HG02763 (cell line): ENCODE measurements around the gene CTU2.

ENCODE experiments used
- ATAC-seq: cut with Tn5 transposase; IDR thresholded peaks from one replicate; pipeline ENCODE4 v1.9.1; 2021; ENCODE audit warnings: mild to moderate bottlenecking, moderate library complexity; ENCODE audit not compliant: unreplicated experiment

Gene CTU2

GRCh38 chr16:88726981-88727380, 20.7 kb downstream of the CTU2 start:
- ATAC-seq, result no peak

GRCh38 chr16:88727871-88728270, 21.6 kb downstream of the CTU2 start:
- ATAC-seq, result no peak

- no peak for ATAC-seq
These were observed 24.6 kb downstream of the CTU2 start for GRCh38 chr16:88730632-88731607.

- ATAC-seq, result no peak
These were observed 25.4 kb downstream of the CTU2 start for GRCh38 chr16:88731699-88732098.

GRCh38 chr16:88732172-88732960, 26.1 kb downstream of the CTU2 start:
- ATAC-seq, result no peak

GRCh38 chr16:88732961-88733294, 26.6 kb downstream of the CTU2 start:
- ATAC-seq, result no peak

- no peak for ATAC-seq
These were observed 27.5 kb downstream of the CTU2 start for GRCh38 chr16:88733630-88734360.

GRCh38 chr16:88734361-88734728, 28.0 kb downstream of the CTU2 start:
- ATAC-seq, result no peak

GRCh38 chr16:88735121-88735520, 28.8 kb downstream of the CTU2 start:
- no peak for ATAC-seq

GRCh38 chr16:88735616-88736015, 29.3 kb downstream of the CTU2 start:
- no peak for ATAC-seq

- no peak for ATAC-seq
These were observed 29.8 kb downstream of the CTU2 start for GRCh38 chr16:88736088-88736487.

- no peak for ATAC-seq
These were observed 30.2 kb downstream of the CTU2 start for GRCh38 chr16:88736496-88736895.

- no peak for ATAC-seq
These were observed 31.2 kb downstream of the CTU2 start for GRCh38 chr16:88737298-88738150.

GRCh38 chr16:88738151-88739084, 32.1 kb downstream of the CTU2 start:
- no peak for ATAC-seq

GRCh38 chr16:88739139-88739976, 33.1 kb downstream of the CTU2 start:
- no peak for ATAC-seq

GRCh38 chr16:88739977-88740726, 33.8 kb downstream of the CTU2 start:
- ATAC-seq, result no peak

- no peak for ATAC-seq
These were observed 34.4 kb downstream of the CTU2 start for GRCh38 chr16:88740727-88741055.

GRCh38 chr16:88741368-88741767, 35.1 kb downstream of the CTU2 start:
- ATAC-seq, result no peak
